Lower lobe of right lung (tissue), 2 donors: ENCODE results near the gene DHX40. TPM values are rescaled to one million over a fixed set of nuclear protein-coding genes. Genes with fewer than 3 reads are reported as not detected.
A peak's percentile ranks its signal among the peaks of the same experiment; 100 is the strongest.
"Not testable (repeated sequence)": the region's sequence is repeated elsewhere in the genome, so short reads cannot be mapped to it uniquely, and the experiment has no call there.

ENCODE experiments used
- ATAC-seq, 2 donors: fragments of 200-7000 bp; cut with Tn5 transposase; one replicate each; pipeline ENCODE4 v1.9.1; 2020 to 2022; ENCODE audit warnings: mild to moderate bottlenecking in 2 of 2, moderate library complexity in 2 of 2
- DNase-seq: peaks from one replicate; pipeline ENCODE4 v3.0.0-alpha.2; 2020
- H3K27ac ChIP-seq: fragments of 200-600 bp; one replicate; pipeline ENCODE4 v1.8.0; 2022
- H3K27me3 ChIP-seq: fragments of 200-600 bp; one replicate; pipeline ENCODE4 v1.8.0; 2022; ENCODE audit warnings: low read depth
- H3K36me3 ChIP-seq: fragments of 200-600 bp; one replicate; pipeline ENCODE4 v1.8.0; 2022; ENCODE audit warnings: mild to moderate bottlenecking
- H3K4me1 ChIP-seq: fragments of 200-600 bp; one replicate; pipeline ENCODE4 v1.8.0; 2022
- H3K4me3 ChIP-seq: fragments of 200-600 bp; one replicate; pipeline ENCODE4 v1.8.0; 2022; ENCODE audit warnings: mild to moderate bottlenecking
- H3K9me3 ChIP-seq: fragments of 200-600 bp; one replicate; pipeline ENCODE4 v1.8.0; 2022
- intact Hi-C: fragments of 100-400 bp; cut with DNase I; formaldehyde crosslinking; loops from one replicate; pipeline ENCODE4 v1.11.0; 2022
- total RNA-seq: library from RNA; stranded (reverse); fragmentation: NEBNext Ultra II Directional; extraction: Animal tissue kit (Norgen Biotek cat#: 25700); gene quantifications from one replicate; pipeline ENCODE4 v1.2.1, GENCODE V29; 2021
- TF ChIP-seq, protein P1 (sequence below): fragments of 200-600 bp; IDR thresholded peaks from one replicate; pipeline ENCODE4 v1.8.0; 2022; ENCODE audit warnings: antibody characterized with exemption, mild to moderate bottlenecking
- donor health status: DM: no; HTN: yes; CAD: no; lungs with severe emphysema.

DHX40 gene
- total RNA-seq, 1 donor from 2014 or later: 32.3 TPM

DNA sequence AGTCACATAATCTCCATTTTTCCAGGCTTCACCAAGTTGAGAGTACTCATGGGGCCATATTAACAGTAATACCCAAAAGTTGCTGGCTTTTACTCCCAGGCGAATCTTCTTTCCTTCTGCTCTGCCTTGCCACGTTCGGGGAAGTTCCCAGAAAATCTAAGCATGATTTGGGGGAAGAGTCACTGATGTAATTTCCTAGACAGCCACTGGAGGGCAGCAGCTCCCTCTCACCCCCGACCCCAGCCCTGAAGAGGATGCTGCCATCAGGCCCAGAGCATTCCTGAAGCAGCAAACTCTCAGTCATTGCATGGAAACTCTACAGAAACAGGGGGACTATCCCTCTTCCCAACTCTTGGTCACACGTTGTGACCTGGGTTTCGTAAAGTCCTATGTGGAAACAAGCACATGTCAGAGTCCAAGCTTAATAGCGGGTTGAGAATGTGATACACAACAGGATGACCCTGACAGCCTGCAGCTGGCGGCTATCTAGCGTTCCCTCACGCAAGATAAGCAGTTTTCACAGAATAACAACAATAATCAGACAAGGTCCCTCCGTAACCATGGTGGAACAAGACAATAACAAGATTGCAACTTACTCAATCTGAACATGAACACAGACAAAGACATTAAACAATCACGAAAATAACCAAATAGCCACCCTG lies 43.8 kb upstream of the DHX40 start:
- no peaks in the 10 kb centered on the region for H3K27me3 ChIP-seq
- H3K36me3 ChIP-seq: no peaks in the 10 kb centered on the region
- no peaks in the 10 kb centered on the region for H3K9me3 ChIP-seq
- H3K4me3 ChIP-seq: no peak overlapping the region
- peak overlapping the region; percentile 64 for H3K27ac ChIP-seq
- DNase-seq (peak; percentile 62), ATAC-seq (peak; percentile 90 to 96)
- H3K4me1 ChIP-seq: peaks cover 21% of the 10 kb centered on the region
- intact Hi-C loops: no loop called here
- TF ChIP-seq, protein P1, sequence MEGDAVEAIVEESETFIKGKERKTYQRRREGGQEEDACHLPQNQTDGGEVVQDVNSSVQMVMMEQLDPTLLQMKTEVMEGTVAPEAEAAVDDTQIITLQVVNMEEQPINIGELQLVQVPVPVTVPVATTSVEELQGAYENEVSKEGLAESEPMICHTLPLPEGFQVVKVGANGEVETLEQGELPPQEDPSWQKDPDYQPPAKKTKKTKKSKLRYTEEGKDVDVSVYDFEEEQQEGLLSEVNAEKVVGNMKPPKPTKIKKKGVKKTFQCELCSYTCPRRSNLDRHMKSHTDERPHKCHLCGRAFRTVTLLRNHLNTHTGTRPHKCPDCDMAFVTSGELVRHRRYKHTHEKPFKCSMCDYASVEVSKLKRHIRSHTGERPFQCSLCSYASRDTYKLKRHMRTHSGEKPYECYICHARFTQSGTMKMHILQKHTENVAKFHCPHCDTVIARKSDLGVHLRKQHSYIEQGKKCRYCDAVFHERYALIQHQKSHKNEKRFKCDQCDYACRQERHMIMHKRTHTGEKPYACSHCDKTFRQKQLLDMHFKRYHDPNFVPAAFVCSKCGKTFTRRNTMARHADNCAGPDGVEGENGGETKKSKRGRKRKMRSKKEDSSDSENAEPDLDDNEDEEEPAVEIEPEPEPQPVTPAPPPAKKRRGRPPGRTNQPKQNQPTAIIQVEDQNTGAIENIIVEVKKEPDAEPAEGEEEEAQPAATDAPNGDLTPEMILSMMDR: peak; percentile 86

DNA sequence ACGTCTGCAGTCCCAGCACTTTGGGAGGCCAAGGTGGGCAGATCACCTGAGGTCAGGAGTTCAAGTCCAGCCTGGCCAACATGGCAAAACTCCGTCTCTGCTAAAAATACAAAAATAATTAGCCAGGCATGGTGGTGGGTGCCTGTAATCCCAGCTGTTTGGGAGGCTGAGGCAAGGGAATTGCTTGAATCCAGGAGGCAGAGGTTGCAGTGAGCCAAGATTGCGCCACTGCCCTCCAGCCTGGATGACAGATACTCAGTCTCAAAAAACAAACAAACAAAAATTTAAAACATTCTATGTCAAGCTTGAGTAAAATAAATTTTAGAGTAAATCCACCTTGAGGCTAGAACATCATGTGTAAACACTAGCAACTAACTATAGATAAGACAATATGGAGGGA lies 40.5 kb upstream of the DHX40 start:
- H3K36me3 ChIP-seq, intact Hi-C loops, H3K4me3 ChIP-seq, H3K27me3 ChIP-seq, ATAC-seq, H3K27ac ChIP-seq, DNase-seq, H3K9me3 ChIP-seq: not testable (repeated sequence)
- peaks cover 19% of the 10 kb centered on the region for H3K4me1 ChIP-seq

DNA sequence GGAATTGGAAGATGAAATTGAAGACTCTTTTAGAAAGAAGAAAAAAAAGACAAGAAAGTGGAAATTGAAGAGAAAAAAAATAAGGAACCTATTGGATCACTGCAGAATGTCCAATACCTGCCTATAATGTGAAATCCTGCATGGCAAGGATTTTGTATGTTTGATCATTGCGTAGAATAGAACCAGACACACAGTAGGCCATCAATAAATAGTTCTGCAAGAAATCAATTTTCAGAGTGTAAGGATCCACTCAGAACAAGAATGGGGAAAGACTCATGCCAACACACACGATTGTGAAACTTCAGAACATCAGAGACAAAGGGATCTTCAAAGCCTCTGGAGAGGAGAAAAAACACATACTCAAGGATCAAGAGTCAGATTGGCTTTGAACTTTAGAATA lies 39.7 kb upstream of the DHX40 start:
- TF ChIP-seq, protein P1: no peak
- intact Hi-C loops: no loop called here
- no peak overlapping the region for H3K27ac ChIP-seq
- ATAC-seq (no peak), DNase-seq (no peak)
- no peaks in the 10 kb centered on the region for H3K36me3 ChIP-seq
- no peak overlapping the region for H3K4me3 ChIP-seq
- peaks cover 12% of the 10 kb centered on the region for H3K4me1 ChIP-seq
- no peaks in the 10 kb centered on the region for H3K9me3 ChIP-seq
- H3K27me3 ChIP-seq: no peaks in the 10 kb centered on the region

DNA sequence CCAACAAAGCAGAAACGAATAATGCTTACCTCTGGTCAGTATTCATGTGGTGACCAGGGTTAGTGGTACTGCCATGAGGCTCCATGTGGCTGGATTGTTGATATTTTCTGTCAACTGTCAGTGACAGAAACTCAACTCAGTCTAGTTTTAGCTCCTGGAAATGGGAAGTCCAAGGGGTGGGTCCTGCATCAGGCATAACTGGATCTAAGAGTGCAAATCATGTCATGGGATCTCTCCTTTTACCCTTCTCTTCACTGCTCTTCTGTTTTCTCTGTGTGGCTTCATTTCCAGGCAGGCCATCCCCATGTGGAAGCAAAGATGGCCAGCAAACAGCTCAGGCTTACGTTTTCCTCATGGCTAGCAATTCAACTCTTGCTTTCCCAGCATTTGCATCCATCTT lies 39.0 kb upstream of the DHX40 start:
- no peak for ATAC-seq
- Histone ChIP-seq H3K9me3 (no peaks in the 10 kb centered on the region), H3K4me3 (no peak overlapping the region), H3K27me3 (no peaks in the 10 kb centered on the region), H3K36me3 (no peaks in the 10 kb centered on the region), H3K4me1 (peaks cover 4% of the 10 kb centered on the region), H3K27ac (no peak overlapping the region)
- intact Hi-C loops: no loop called here
- DNase-seq: no peak
- TF ChIP-seq, protein P1: no peak

DNA sequence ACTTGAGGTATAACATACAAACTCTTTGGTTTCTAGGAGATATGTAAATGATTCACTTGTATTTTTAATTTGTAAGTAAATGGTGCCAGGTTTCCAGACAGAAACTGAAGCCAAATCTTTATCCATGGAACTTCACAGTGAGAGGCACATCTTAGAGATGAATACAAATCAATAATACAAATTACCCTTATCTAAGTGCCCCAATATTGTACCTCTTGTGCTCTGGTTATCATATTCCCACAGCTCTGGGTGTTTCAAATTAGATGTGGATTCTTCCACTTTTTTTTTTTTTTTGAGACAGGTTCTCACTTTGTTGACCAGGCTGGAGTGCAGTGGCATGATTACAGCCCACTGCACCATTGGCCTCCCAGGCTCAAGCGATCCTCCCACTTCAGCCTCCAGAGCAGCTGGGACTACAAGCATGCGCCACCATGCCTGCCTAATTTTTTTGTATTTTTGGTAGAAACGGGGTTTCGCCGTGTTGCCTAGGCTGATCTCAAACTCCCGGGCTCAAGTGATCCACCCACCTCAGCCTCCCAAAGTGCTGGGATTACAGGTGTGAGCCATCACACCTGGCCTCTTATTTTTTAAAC lies 38.0 kb upstream of the DHX40 start:
- Histone ChIP-seq H3K9me3 (no peaks in the 10 kb centered on the region), H3K27me3 (no peaks in the 10 kb centered on the region), H3K4me3 (no peak overlapping the region), H3K4me1 (no peaks in the 10 kb centered on the region), H3K36me3 (no peaks in the 10 kb centered on the region), H3K27ac (no peak overlapping the region)
- ATAC-seq: no peak
- intact Hi-C loops: no loop called here
- TF ChIP-seq, protein P1: no peak
- no peak for DNase-seq

DNA sequence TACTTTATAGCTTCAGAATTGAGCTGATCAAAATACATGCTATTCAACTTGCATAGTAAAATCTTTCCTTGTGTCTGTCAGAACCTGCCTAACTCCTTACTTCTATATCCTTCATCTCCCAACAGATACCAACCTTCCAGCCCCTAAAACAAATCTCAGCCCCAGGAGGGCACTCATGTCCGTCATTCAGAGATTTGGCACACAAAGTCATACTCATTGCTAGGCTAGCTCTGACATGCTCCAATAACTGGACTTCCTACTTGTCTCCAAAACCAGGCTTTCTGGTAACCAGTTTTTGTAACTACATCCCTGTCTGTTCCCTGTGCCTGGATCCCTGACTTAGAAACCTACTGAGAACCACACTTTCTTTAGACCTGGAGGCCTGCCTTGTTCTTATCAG lies 37.5 kb upstream of the DHX40 start:
- Histone ChIP-seq H3K27me3 (no peaks in the 10 kb centered on the region), H3K4me1 (no peaks in the 10 kb centered on the region), H3K9me3 (no peaks in the 10 kb centered on the region), H3K4me3 (no peak overlapping the region), H3K27ac (no peak overlapping the region), H3K36me3 (no peaks in the 10 kb centered on the region)
- DNase-seq: no peak
- TF ChIP-seq, protein P1: no peak
- intact Hi-C loops: no loop called here
- no peak for ATAC-seq
